ENCODE measurements around the gene EDN3.

EDN3 gene

GRCh38 chr20:59307270-59307669, 6.9 kb downstream of the EDN3 start:
- DNase-seq: no peak

GRCh38 chr20:59308493-59309201, 8.2 kb downstream of the EDN3 start:
- DNase-seq: no peak

GRCh38 chr20:59309218-59309617, 8.8 kb downstream of the EDN3 start:
- DNase-seq: no peak

GRCh38 chr20:59314997-59315396, 14.6 kb downstream of the EDN3 start:
- DNase-seq: no peak

- no peak for DNase-seq
Observed at GRCh38 chr20:59316911-59317731, 16.7 kb downstream of the EDN3 start.

- no peak for DNase-seq
Observed at GRCh38 chr20:59318201-59318790, 17.9 kb downstream of the EDN3 start.

- no peak for DNase-seq
Observed at GRCh38 chr20:59318803-59319202, 18.4 kb downstream of the EDN3 start.

- DNase-seq: no peak
Observed at GRCh38 chr20:59320426-59320825, 20.0 kb downstream of the EDN3 start.

- DNase-seq: no peak
Observed at GRCh38 chr20:59320854-59321647, 20.6 kb downstream of the EDN3 start.

GRCh38 chr20:59322081-59322480, 21.7 kb downstream of the EDN3 start:
- DNase-seq: no peak

- no peak for DNase-seq
Observed at GRCh38 chr20:59322585-59323454, 22.4 kb downstream of the EDN3 start.

GRCh38 chr20:59323731-59324130, 23.3 kb downstream of the EDN3 start:
- no peak for DNase-seq

GRCh38 chr20:59324521-59325141, 24.2 kb downstream of the EDN3 start:
- DNase-seq: no peak

- DNase-seq: no peak
Observed at GRCh38 chr20:59325142-59325523, 24.7 kb downstream of the EDN3 start.

GRCh38 chr20:59326188-59326587, 25.8 kb downstream of the EDN3 start:
- DNase-seq: no peak

- DNase-seq: no peak
Observed at GRCh38 chr20:59328071-59328470, 27.7 kb downstream of the EDN3 start.

GRCh38 chr20:59331721-59332329, 31.4 kb downstream of the EDN3 start:
- DNase-seq: no peak

GRCh38 chr20:59333260-59333845, 32.9 kb downstream of the EDN3 start:
- no peak for DNase-seq

GRCh38 chr20:59333951-59334350, 33.5 kb downstream of the EDN3 start:
- DNase-seq: no peak

- DNase-seq: no peak
Observed at GRCh38 chr20:59334651-59335300, 34.4 kb downstream of the EDN3 start.

Measured in right kidney (tissue), 1 donor.